SH-SY5Y (cell line): Measurements from ENCODE around the gene NATD1.

Experiments
- GATA2 ChIP-seq: IDR thresholded peaks from 2 replicates; pipeline ENCODE4 v1.6.1; 2011; ENCODE audit warnings: mild to moderate bottlenecking, low read depth, low read length
- GATA3 ChIP-seq: IDR thresholded peaks from 2 replicates; pipeline ENCODE4 v1.6.1; 2011; ENCODE audit warnings: low read depth, mild to moderate bottlenecking, low read length, moderate library complexity

Gene NATD1

DNA sequence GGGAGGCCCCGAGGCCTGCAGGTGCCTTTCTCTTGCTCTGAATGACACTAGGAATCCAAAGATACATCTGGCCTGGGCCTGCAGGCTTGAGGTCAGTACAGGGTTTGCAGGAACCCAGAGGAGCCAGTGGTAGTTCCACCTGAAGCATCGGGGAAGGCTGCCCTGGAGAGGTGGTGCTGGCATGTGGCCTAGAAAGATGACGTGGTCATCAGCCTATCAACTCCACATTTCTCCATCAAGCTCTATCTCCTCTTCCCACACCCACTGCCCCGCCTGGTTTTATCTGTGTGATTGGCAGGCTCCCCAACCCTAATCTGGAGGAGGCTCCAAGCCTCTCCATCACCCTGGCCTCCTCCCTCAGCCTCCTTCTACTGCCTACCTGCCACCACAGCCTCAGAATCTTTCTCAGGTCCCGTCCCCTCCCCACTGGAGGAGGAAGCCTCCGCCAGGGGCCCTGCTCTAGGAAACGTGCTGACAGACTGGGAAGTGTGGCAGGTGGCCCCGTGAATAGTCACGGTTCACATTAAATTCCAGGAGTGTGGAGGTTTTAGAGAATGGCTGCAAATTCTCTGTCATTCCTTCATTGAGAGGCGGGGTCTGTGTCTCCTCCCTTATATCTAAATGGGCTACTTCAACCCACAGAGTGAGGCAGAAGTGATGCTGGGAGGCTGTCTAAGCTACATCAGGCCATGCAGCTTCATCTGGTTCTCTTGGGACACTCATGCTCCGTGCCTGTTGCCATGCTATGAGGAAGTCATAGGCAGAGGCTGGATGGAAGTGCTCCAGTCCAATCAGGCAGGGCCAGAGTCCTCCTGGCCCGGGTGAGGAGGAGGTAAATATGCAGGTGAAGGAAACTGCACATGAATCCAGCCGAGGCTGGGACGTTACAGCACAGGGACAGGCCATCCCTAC, 19.9 kb upstream of the NATD1 start:
- TF ChIP-seq GATA3, result no peak
- no peak for TF ChIP-seq GATA2

DNA sequence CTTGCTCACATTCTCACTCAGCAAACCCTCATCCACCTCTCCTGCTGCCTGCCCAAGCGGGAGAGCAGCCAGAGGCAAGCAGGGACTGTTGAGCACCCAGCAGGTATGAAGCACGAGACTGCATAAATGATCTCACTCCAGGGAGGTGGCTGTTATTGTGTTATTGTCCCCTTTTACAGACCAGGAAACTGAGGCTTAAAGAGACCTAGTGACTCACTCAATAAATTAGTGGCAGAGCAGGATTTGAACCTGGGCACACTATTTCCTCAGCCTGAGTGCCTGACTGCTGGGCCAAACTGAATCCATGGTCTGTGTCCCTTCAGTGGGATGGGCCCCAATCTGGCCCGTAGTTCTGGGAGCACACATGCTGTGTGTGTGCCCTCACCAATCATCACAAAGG, 19.0 kb upstream of the NATD1 start:
- TF ChIP-seq GATA2 (no peak), GATA3 (no peak)

DNA sequence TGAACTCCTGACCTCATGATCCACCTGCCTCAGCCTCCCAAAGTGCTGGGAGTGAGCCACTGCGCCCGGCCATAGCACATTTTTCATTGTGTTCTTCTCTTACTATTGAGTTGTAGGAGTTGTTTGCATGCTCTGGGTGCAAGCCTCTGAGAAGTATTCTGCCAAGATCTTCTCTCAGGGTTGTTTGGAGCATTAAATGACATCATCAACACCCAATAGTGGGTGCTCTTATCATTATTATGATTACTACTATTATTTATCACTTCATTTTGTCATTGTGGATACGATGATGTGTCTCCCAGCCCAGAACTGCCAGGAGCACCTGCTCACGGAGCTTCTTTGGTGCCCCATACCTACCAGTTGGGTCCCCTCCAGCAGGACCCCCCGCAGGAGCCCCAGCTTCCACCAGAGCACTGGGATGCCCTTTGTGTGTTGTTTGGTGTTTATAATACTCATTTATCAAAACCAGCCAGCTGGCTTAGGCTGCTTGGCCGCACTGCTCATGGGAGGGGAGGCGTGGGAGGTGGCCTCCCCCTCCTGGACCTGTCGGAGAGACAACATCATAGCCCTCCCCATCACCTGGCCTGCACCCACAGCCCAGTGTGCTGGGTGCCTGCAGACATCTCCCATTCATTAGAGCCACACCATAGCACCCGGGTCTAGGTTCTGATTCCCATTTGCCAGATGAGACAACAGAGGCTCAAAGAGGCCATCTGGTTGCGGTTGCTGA, 18.4 kb upstream of the NATD1 start:
- TF ChIP-seq GATA3 (no peak), GATA2 (no peak)

DNA sequence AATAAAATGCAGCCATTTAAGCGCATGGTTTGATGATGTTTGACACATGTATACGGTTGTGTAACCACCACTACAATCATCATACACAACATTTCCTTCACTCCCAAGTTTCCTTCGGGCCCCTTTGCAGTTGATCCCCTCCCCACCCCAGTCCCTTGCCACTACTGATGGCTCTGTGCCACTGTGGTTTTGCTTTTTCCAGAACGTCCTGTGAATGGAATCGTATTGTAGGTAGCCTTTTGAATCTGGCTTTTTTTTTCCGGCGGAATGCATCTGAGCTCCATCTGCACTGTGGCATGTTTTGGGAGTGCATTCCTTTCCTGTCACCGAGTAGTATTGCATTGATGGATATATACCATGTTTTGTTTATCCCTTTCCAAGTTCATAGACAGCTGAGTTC, 16.2 kb upstream of the NATD1 start:
- TF ChIP-seq GATA3 (no peak), GATA2 (no peak)

DNA sequence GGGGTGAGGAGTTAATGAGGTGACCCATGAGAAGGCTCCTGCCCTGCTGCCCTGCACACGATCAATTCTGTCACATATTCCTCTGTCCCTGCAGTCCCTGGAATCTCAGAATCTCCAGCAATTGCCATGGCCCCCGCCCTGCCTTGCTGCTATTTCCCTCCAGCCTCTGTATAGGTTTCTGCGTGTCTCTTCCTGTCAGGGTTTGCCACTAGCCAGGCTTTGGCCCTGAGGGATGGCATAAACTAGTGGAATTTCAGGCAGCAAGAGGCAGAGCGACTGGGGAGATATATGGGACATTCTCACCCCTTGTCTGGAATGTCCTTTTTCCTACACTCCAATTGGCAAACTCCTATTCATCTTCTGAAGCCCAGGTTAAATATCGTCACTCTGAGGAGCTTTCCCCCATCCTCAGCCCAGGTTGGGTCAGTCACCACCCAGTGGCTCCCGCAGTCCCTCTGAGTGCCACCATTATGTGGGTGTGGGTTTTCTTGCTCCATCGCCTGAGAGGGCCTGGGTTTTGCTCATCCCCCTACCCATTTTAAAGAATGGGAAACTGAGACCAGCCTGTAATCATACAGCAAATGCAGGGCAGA, 15.5 kb upstream of the NATD1 start:
- no peak for TF ChIP-seq GATA2
- no peak for TF ChIP-seq GATA3

DNA sequence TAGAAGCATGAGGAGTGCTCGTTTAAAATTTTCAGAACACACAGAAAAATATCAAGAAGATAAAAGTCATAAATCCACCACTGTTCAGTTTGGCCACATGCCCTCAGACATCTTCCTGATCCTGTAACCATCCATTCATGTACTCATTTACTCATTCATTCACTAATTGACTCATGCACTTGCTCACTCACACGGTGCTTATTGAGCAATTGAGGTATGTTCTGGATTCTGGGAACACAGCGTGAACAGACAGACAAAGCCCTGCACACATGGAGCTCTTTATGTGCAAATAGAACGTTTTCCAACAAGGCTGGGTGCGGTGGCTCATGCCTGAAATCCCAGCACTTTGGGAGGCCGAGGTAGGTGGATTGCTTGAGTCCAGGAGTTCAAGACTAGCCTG, 10.2 kb upstream of the NATD1 start:
- TF ChIP-seq GATA2 (no peak), GATA3 (no peak)

DNA sequence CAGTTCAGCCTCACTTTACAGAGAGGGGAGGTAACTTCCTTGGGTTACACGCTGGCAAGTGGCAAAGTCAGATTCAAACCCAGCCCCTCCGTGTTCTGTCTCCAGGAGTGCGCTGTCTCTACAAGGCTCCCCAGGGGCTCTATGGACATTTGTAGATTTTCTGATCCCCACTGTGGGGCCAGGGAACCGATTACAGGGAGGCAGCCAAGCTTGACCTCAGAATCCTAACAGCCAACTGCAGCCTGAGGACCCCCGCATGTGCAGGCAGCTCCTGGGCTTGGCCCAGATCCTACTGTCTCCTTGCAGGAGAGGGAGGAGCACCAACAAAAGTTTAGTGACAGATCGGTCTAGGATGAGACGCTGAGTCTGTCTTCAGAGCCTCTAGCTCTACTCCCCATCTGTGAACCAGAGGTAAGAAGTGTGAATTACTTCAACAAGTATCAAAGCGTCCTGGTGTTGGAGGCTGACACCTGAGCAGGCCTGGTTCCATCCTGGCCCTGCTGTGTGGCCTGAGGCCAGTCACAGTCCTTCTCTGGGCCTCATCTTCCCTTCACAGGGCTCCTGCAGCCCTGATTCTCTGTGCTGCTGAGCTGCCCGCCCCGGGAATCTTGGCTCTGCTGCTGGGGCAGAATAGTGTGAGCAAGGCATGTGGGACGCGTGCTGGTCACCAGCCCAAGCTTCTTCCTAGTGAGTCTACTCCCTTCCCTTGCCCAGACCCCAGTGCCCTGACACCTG, 9.2 kb upstream of the NATD1 start:
- TF ChIP-seq GATA3 (no peak), GATA2 (no peak)

DNA sequence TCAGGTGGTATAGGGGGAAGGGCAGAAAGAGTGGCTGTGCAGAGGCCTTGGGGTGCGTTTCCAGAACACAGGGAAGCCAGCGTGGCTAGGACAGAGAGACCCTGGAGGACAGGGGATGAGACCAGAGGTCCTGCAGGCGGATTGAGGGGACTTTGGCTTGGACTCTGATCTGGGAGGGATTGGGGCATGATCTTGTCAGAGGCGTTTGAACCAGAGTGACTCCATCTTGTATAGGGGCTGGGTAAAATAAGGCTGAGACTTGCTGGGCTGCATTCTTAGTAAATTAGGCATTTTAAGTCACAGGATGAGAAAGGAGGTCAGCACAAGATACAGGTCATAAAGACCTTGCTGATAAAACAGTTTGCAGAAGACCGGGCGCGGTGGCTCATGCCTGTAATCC, 5.4 kb upstream of the NATD1 start:
- TF ChIP-seq GATA2 (no peak), GATA3 (no peak)

DNA sequence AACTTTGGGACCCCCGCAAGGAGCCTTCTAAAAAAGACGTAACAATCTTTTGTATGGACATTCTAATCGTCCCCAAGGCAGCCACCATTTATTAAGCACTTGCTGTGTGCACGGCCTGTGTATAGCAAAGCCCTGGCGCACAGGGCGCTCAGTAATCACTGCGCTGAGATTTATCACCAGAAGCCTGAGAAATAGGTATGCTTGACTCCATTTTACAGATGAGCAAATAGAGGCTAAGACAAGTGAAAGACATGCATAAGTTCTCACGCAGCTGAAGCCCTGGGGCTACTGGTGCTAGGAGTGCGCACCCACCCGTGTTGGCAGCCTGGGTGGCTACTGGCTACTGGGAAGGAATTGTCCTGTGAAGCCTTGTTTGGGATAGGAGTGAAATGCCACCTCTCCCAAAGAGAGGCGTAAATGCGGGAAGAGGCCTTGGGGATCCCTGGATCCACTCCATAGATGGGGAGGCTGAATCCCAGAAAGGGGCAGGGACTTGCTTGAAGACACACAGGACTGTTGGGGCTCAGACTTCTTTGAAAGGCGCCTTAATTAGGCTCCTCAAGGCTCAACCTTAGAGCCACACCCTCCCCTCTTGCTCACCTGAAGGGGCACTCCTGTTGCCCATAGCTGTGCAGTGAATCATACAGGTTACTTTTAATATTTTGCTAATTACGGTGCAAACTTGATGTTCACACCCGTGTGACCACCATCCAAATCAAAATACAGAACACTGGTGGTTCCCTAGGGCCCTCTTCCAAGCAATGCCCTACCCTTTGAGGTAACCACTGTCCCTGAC, 634 bp upstream of the NATD1 start:
- TF ChIP-seq GATA3 (no peak), GATA2 (no peak)

DNA sequence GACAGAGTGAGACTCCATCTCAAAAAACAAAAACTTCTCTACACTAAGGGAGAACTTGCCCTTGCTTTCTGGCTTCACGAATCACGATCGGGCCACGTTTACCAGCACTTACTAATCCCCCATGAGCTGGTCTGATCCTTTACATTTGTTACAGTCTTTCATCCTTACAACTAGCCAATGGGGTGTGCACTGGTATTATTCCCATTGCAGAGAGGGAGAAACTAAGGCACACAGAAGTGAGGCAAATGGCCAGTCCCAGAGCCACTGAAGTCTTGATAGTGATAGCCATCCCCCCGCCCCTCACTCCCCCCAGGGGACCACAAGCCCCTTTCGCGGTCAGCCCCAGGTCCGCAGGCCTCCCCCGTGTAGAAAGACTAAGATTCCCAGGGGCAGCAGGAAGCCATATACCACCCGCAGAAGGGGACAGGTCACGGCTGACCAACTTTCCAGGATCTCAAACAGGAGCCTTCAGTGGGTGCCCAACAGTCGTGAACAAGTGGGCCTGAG, 868 bp downstream of the NATD1 start:
- no peak for TF ChIP-seq GATA3
- no peak for TF ChIP-seq GATA2

DNA sequence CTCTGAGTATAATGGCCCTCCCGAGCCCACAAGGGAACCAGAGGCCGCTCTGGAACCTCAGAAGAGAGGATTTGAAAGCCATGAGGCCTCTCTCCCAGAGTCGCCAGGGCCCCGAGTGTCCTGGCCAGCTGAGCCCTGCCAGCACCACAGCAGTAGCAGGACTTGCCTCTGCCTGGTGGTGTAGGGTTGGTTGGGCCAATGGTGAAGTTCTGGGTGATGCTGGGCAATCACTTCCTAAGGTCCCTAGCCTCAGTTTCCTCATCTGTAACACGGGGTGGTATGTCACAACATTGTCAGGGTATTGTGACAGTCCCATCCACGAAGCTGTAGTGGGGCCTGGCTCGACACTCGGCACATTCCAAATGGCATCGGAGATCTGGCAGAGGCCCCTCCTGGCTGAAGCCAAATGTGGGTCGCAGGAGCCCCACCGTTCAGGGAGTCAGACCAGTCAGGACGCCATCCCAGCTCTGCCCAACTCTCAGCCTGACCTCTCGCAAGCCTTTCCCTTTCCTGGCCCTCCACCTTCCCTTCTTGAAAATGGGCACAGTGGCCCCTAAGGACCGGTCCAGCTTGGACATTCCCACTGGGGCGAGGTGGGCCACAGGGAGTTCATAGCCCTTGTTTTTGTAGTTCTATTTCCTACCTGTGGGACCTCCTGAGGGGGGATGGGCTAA, 1.7 kb downstream of the NATD1 start:
- TF ChIP-seq GATA3 (no peak), GATA2 (no peak)

DNA sequence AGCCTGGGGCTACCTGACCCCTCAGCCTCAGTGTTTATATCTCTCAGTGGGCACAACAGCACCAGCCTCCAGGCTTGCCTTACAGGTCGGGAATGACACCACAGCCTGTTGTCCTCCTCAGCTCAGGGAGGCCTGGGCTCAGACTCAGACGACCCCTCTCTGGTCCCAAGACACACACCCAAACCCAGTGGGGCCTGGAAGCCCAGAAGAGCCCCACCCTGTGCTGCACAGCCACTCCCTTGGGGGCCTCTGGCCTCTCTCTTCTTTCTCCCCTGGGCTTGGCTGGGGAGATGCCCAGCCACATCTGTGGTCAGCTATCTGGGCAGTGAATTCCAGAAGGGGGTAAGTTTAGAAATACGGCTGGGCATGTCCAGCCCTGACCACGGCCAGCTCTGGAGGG, 2.4 kb downstream of the NATD1 start:
- TF ChIP-seq GATA2, result no peak
